Measurements from ENCODE around the gene MFSD2B. TPM values are rescaled to one million over a fixed set of nuclear protein-coding genes. Genes with fewer than 3 reads are reported as not detected.

MFSD2B gene
- total RNA-seq, 4 donors from 2014 or later = 0.39 TPM; not detected in 3

DNA sequence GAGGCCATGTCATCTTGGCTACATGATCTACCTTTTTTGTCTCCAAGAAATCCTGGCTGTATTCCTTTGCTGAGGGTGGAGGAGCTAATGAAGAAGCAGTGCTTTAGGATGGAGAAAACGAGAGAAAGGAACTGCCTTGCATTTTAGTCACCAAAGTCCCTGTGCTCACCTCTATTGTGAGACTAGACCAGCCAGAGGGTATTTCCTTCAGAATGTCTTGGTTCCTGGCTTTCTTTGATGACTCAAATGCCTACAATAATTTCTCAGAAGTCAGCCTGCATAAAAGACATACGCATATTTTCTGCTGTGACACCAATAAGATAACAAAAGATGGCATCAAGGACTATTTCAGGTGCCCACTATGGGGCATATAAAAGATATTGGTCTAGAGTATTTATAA, 55.5 kb downstream of the MFSD2B start:
- Histone ChIP-seq H3K27me3 (no peaks in the 10 kb centered on the region), H3K9me3 (no peaks in the 10 kb centered on the region), H3K27ac (no peak overlapping the region), H3K4me3 (no peak overlapping the region), H3K4me1 (no peaks in the 10 kb centered on the region), H3K36me3 (peaks cover 0 to 55% of the 10 kb centered on the region in 2 donors)
- no peak for ATAC-seq
- WGBS, 2 donors (ENCODE audit: low coverage in 1 of 2) = 84 to 85% methylated on average over 2 of the region's 2 CpGs
- TF ChIP-seq EP300 (IDR thresholded peaks at IDR 0.05) (no peak), POLR2A (IDR thresholded peaks at IDR 0.05) (no peak), POLR2AphosphoS5 (IDR thresholded peaks at IDR 0.05) (no peak)
- TF ChIP-seq, protein P1, sequence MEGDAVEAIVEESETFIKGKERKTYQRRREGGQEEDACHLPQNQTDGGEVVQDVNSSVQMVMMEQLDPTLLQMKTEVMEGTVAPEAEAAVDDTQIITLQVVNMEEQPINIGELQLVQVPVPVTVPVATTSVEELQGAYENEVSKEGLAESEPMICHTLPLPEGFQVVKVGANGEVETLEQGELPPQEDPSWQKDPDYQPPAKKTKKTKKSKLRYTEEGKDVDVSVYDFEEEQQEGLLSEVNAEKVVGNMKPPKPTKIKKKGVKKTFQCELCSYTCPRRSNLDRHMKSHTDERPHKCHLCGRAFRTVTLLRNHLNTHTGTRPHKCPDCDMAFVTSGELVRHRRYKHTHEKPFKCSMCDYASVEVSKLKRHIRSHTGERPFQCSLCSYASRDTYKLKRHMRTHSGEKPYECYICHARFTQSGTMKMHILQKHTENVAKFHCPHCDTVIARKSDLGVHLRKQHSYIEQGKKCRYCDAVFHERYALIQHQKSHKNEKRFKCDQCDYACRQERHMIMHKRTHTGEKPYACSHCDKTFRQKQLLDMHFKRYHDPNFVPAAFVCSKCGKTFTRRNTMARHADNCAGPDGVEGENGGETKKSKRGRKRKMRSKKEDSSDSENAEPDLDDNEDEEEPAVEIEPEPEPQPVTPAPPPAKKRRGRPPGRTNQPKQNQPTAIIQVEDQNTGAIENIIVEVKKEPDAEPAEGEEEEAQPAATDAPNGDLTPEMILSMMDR (IDR thresholded peaks at IDR 0.05) = no peak

DNA sequence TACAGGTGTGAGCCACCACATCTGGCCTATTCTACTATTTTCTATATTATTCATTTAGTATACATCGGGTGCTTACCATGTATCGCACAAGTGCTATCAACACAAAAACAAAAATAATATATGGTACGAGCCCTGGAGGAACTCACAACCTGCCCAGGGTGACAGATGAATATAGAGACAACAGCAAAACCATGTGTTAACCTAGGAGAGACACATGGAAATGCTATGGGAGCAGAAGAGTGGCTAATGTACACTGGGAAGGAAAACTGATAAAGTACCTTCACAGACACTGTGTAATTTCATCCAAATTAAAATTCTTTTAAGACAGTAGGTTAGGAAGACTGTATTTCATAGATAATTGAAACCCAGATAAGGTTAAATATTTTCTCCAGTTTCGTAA, 62.4 kb downstream of the MFSD2B start:
- peaks cover 0 to 76% of the 10 kb centered on the region in 2 donors for H3K36me3 ChIP-seq
- TF ChIP-seq POLR2A (IDR thresholded peaks at IDR 0.05) = no peak
- no peak for TF ChIP-seq EP300 (IDR thresholded peaks at IDR 0.05)
- TF ChIP-seq, protein P1 (IDR thresholded peaks at IDR 0.05) = no peak
- TF ChIP-seq POLR2AphosphoS5 (IDR thresholded peaks at IDR 0.05) = no peak
- no peaks in the 10 kb centered on the region for H3K27me3 ChIP-seq
- H3K9me3 ChIP-seq = no peaks in the 10 kb centered on the region
- H3K27ac ChIP-seq = no peak overlapping the region
- 86 to 89% methylated on average over 4 of the region's 4 CpGs for WGBS, 2 donors (ENCODE audit: low coverage in 1 of 2)
- ATAC-seq = no peak
- no peak overlapping the region for H3K4me3 ChIP-seq
- H3K4me1 ChIP-seq = peaks cover 0 to 27% (median 8%) of the 10 kb centered on the region in 3 donors

DNA sequence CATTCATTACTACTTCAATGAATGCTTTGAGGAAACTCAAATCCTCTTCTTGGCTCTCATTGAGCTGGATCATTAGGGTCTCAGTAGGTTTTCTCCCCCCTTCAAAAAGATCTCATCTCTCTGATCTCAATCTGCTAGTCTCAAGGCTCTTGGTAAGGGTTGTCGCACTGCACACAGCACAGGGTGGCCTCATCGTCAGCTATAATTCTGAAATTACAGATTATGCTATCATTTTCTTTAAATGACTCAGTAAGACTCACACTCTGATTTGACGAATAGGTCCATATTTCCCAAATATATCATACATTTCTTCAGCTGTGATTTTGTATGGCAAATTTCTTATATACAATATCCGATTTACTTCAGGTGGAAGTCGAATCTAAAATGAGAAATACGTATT, 63.9 kb downstream of the MFSD2B start:
- Histone ChIP-seq H3K9me3 (no peaks in the 10 kb centered on the region), H3K27me3 (no peaks in the 10 kb centered on the region), H3K27ac (no peak overlapping the region), H3K4me1 (peaks cover 0 to 36% (median 13%) of the 10 kb centered on the region in 3 donors), H3K36me3 (peaks cover 0 to 62% of the 10 kb centered on the region in 2 donors), H3K4me3 (no peak overlapping the region)
- TF ChIP-seq POLR2AphosphoS5 (IDR thresholded peaks at IDR 0.05) = no peak
- no peak for TF ChIP-seq POLR2A (IDR thresholded peaks at IDR 0.05)
- no peak for TF ChIP-seq EP300 (IDR thresholded peaks at IDR 0.05)
- TF ChIP-seq, protein P1 (IDR thresholded peaks at IDR 0.05) = no peak
- no peak for ATAC-seq
- WGBS, 2 donors (ENCODE audit: low coverage in 1 of 2) = 82 to 89% methylated on average over 6 of the region's 6 CpGs

DNA sequence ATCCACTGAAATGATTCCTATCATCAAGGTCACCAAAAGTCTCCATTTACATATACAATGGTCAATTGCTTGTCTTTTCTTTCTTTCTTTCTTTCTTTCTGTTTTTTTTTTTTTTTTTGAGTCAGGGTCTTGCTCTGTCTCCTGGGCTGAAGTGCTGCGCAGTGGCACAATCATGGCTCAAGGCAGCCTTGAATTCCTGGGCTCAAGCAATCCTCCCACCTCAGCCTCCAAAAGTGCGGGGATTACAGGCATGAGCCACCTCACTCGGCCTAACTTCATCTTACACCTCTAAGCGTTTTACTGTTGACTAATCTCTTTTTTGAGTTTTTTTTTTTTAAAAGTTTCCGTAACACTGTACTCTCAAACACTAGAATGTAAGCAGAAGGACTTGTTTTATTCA, 65.4 kb downstream of the MFSD2B start:
- TF ChIP-seq EP300 (IDR thresholded peaks at IDR 0.05) (no peak), POLR2AphosphoS5 (IDR thresholded peaks at IDR 0.05) (no peak), POLR2A (IDR thresholded peaks at IDR 0.05) (no peak)
- TF ChIP-seq, protein P1 (IDR thresholded peaks at IDR 0.05) = no peak
- H3K4me1 ChIP-seq = peaks cover 0 to 36% (median 13%) of the 10 kb centered on the region in 3 donors
- H3K9me3 ChIP-seq = no peaks in the 10 kb centered on the region
- H3K27ac ChIP-seq = peak overlapping the region; percentile 52 to 99 (median 94)
- ATAC-seq = no peak
- peak overlapping the region; percentile 84 to 86 for H3K4me3 ChIP-seq
- H3K36me3 ChIP-seq = peaks cover 0 to 61% of the 10 kb centered on the region in 2 donors
- WGBS, 2 donors (ENCODE audit: low coverage in 1 of 2) = 50 to 57% methylated on average over 5 of the region's 5 CpGs
- no peaks in the 10 kb centered on the region for H3K27me3 ChIP-seq

Small RNA genes lying within 50 kb of the gene (small RNA-seq; reads per million reads assigned to genes)
- gene RN7SL610P (0 reads per million in 4 donors), gene RNU6-370P (0 reads per million in 4 donors)

Other genes with a start within 250 kb of the MFSD2B start
- 10 to 100 TPM; 10.4 to 36.1 (median 16.8) TPM for gene ATAD2B, start 83.0 kb upstream of the MFSD2B start, total RNA-seq
- 10 to 100 TPM; 19.1 to 29.3 (median 22.2) TPM for gene UBXN2A, start 69.6 kb upstream of the MFSD2B start, total RNA-seq
- gene WDCP, start 37.3 kb downstream of the MFSD2B start, total RNA-seq = 1 to 10 TPM; 5.9 to 7.3 (median 6.4) TPM
- 1 to 10 TPM; 2.3 to 8.6 (median 5.5) TPM for gene FKBP1B, start 39.7 kb downstream of the MFSD2B start, total RNA-seq
- 100 to 1,000 TPM in 3 of 4 donors, 10 to 100 TPM in 1; 96.8 to 128 (median 115) TPM for gene SF3B6, start 66.2 kb downstream of the MFSD2B start, total RNA-seq
- gene TP53I3, start 74.7 kb downstream of the MFSD2B start, total RNA-seq = 10 to 100 TPM in 1 of 4 donors, 1 to 10 TPM in 3; 5.6 to 10.1 (median 8.9) TPM
- gene PFN4, start 113.2 kb downstream of the MFSD2B start, total RNA-seq = under 1 TPM in 1 of 4 donors, not detected in 3; 0.94 TPM
- gene FAM228B, start 113.4 kb downstream of the MFSD2B start, total RNA-seq = 10 to 100 TPM; 24.0 to 45.5 (median 30.9) TPM
- 1 to 10 TPM in 3 of 4 donors, under 1 TPM in 1; 0.54 to 3.7 (median 2.0) TPM for gene FAM228A, start 165.0 kb downstream of the MFSD2B start, total RNA-seq

Data from gastroesophageal sphincter (tissue), 4 donors.